Mesenchymal stem cell (in vitro differentiated cells and primary cell): ENCODE measurements around the gene CLASP2.

ENCODE experiments used
- DNase-seq: peaks from one replicate; pipeline ENCODE4 v3.0.0-alpha.2; 2013
- H2AFZ ChIP-seq: one replicate; pipeline ENCODE4 v1.6.1; 2013; ENCODE audit warnings: low read depth, mild to moderate bottlenecking, control low read depth, inconsistent platforms, low read length, moderate library complexity
- H2AK5ac ChIP-seq: 2 replicates; pipeline ENCODE4 v1.6.1; 2013; ENCODE audit warnings: low read length, moderate library complexity, mild to moderate bottlenecking, inconsistent platforms; ENCODE audit not compliant: severe bottlenecking
- H2BK120ac ChIP-seq: one replicate; pipeline ENCODE4 v1.6.1; 2013; ENCODE audit warnings: low read depth, mild to moderate bottlenecking, inconsistent platforms, low read length, moderate library complexity
- H2BK12ac ChIP-seq, 2 experiments: one replicate each; pipeline ENCODE4 v1.6.1; 2013; ENCODE audit warnings: inconsistent platforms in 2 of 2, low read length in 2 of 2, mild to moderate bottlenecking in 2 of 2, moderate library complexity in 2 of 2, control low read depth in 1 of 2
- H2BK15ac ChIP-seq: one replicate; pipeline ENCODE4 v1.6.1; 2013; ENCODE audit warnings: mild to moderate bottlenecking, low read depth, inconsistent platforms; ENCODE audit not compliant: poor library complexity, severe bottlenecking
- H2BK5ac ChIP-seq: 2 replicates; pipeline ENCODE4 v1.6.1; 2013; ENCODE audit warnings: low read depth, mild to moderate bottlenecking, low read length, control low read depth, inconsistent platforms; ENCODE audit not compliant: poor library complexity, severe bottlenecking
- H3K14ac ChIP-seq, 2 experiments: one replicate each; pipeline ENCODE4 v1.6.1; 2013; ENCODE audit warnings: inconsistent platforms in 2 of 2, low read length in 2 of 2, control low read depth in 1 of 2, mild to moderate bottlenecking in 1 of 2, moderate library complexity in 1 of 2
- H3K18ac ChIP-seq, 2 experiments: one replicate each; pipeline ENCODE4 v1.6.1; 2013; ENCODE audit warnings: inconsistent platforms in 2 of 2, low read length in 2 of 2, control low read depth in 1 of 2, low read depth in 1 of 2, mild to moderate bottlenecking in 1 of 2
- H3K23ac ChIP-seq, 2 experiments: one replicate each; pipeline ENCODE4 v1.6.1; 2013; ENCODE audit warnings: inconsistent platforms in 2 of 2, low read length in 2 of 2, mild to moderate bottlenecking in 2 of 2, moderate library complexity in 2 of 2, control low read depth in 1 of 2
- H3K27ac ChIP-seq: 2 replicates; pipeline ENCODE4 v1.5.1; 2013; ENCODE audit warnings: mild to moderate bottlenecking, moderate library complexity, low read length, control low read depth, inconsistent platforms; ENCODE audit not compliant: poor library complexity, severe bottlenecking
- H3K27me3 ChIP-seq, 2 experiments: 2 replicates each; pipeline versions ENCODE4 v1.6.1 to v1.7.0; 2013; ENCODE audit warnings: low read length in 2 of 2, mild to moderate bottlenecking in 2 of 2, moderate library complexity in 2 of 2, control low read depth in 1 of 2, inconsistent platforms in 1 of 2; ENCODE audit not compliant: control insufficient read depth in 1 of 2, insufficient read depth in 1 of 2
- H3K36me3 ChIP-seq, 2 experiments: 2 replicates each; pipeline versions ENCODE4 v1.6.1 to v1.7.0; 2013; ENCODE audit warnings: low read length in 2 of 2, control low read depth in 1 of 2, inconsistent platforms in 1 of 2, low read depth in 1 of 2, mild to moderate bottlenecking in 1 of 2; ENCODE audit not compliant: insufficient read depth in 2 of 2, control insufficient read depth in 1 of 2
- H3K4ac ChIP-seq, 2 experiments: one replicate each; pipeline ENCODE4 v1.6.1; 2013; ENCODE audit warnings: inconsistent platforms in 2 of 2, low read length in 2 of 2, mild to moderate bottlenecking in 2 of 2, moderate library complexity in 2 of 2, control low read depth in 1 of 2, low read depth in 1 of 2
- H3K4me1 ChIP-seq: 2 replicates; pipeline ENCODE4 v1.6.1; 2013; ENCODE audit warnings: low read depth, low read length, control low read depth; ENCODE audit not compliant: control insufficient read depth, insufficient read depth
- H3K4me2 ChIP-seq: 2 replicates; pipeline ENCODE4 v1.6.1; 2013; ENCODE audit warnings: low read length, mild to moderate bottlenecking, inconsistent platforms; ENCODE audit not compliant: poor library complexity, severe bottlenecking
- H3K4me3 ChIP-seq, 2 experiments: 2 replicates each; pipeline versions ENCODE4 v1.5.1 to v1.7.0; 2013; ENCODE audit warnings: low read length in 2 of 2, mild to moderate bottlenecking in 2 of 2, control low read depth in 1 of 2, low read depth in 1 of 2; ENCODE audit not compliant: insufficient read depth in 1 of 2
- H3K79me1 ChIP-seq: replicated peaks from 2 replicates; pipeline ENCODE4 v1.6.1; 2013; ENCODE audit warnings: mild to moderate bottlenecking, control low read depth, low read length, inconsistent platforms; ENCODE audit not compliant: poor library complexity, severe bottlenecking
- H3K9ac ChIP-seq: 2 replicates; pipeline ENCODE4 v1.7.0; 2013; ENCODE audit warnings: mild to moderate bottlenecking, low read length, moderate library complexity
- H3K9me3 ChIP-seq: 2 replicates; pipeline ENCODE4 v1.7.0; 2013; ENCODE audit warnings: mild to moderate bottlenecking, low read length; ENCODE audit not compliant: control insufficient read depth
- H4K8ac ChIP-seq: one replicate; pipeline ENCODE4 v1.6.1; 2013; ENCODE audit warnings: inconsistent platforms, mild to moderate bottlenecking, low read length, moderate library complexity
- H4K91ac ChIP-seq: one replicate; pipeline ENCODE4 v1.6.1; 2013; ENCODE audit warnings: mild to moderate bottlenecking, low read length, inconsistent platforms
- WGBS: methylation state at CpG from one replicate; pipeline ENCODE4 v1.1.7; 2013; ENCODE audit warnings: mixed read lengths; 5-methylcytosine and 5-hydroxymethylcytosine counted together

Gene CLASP2

DNA sequence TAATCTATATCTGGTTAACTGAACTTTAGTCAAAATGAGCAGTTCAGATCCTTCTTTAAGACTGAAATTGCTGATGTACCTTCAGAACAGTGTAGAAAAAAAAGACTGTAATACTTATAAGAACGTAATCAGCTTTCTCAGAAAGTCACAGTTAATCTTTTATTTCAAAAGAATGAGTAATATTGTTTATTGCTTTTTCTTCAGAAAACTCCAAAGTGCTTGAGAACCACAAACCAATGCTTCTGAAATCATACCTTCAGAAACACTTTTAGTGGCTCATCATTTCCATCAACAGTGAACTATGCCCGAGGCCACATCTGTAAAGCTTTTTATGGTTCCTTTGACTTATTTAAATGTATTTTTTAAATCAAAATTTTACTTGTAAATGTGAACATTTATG is 33.3 kb upstream of the CLASP2 start:
- no peak overlapping the region for H2BK15ac ChIP-seq
- H2AK5ac ChIP-seq = no peak overlapping the region
- no peak overlapping the region for H2BK120ac ChIP-seq
- DNase-seq = no peak
- no CpG with 5 or more reads among the region's 2 CpGs for WGBS
- H3K14ac ChIP-seq = no peak overlapping the region
- H3K79me1 ChIP-seq = no peaks in the 10 kb centered on the region
- no peak overlapping the region for H3K4me2 ChIP-seq
- H2BK12ac ChIP-seq = no peak overlapping the region
- no peak overlapping the region for H4K8ac ChIP-seq
- no peaks in the 10 kb centered on the region for H3K4me1 ChIP-seq
- no peak overlapping the region for H3K27ac ChIP-seq
- no peak overlapping the region for H4K91ac ChIP-seq
- H3K36me3 ChIP-seq = no peaks in the 10 kb centered on the region
- no peak overlapping the region for H3K18ac ChIP-seq
- no peaks in the 10 kb centered on the region for H3K27me3 ChIP-seq
- no peak overlapping the region for H3K4me3 ChIP-seq
- no peak overlapping the region for H2BK5ac ChIP-seq
- H2AFZ ChIP-seq = no peak overlapping the region
- peaks cover 13% of the 10 kb centered on the region for H3K9me3 ChIP-seq
- H3K4ac ChIP-seq = no peak overlapping the region
- no peak overlapping the region for H3K9ac ChIP-seq
- H3K23ac ChIP-seq = no peak overlapping the region

DNA sequence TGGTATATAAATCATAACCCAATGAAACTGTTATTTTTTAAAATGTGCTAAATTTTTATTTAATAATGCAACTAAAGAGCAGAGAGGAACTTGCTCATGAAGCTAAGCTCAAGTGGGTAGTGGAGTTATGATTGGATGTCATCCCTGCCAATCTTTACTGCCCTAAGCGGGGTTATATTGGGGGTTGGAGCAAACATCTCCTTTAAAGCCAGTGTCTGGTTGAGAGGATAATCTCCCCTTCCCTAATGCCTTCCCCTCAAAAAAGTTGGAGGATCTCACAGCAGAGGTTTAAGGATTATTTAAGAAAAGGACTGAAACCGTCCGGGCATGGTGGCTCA is 32.1 kb upstream of the CLASP2 start:
- Histone ChIP-seq H3K23ac (no peak overlapping the region), H2BK12ac (no peak overlapping the region), H3K27ac (no peak overlapping the region), H3K14ac (no peak overlapping the region), H3K18ac (no peak overlapping the region), H2BK15ac (no peak overlapping the region), H3K9me3 (peaks cover 12% of the 10 kb centered on the region), H3K4ac (no peak overlapping the region), H2BK120ac (no peak overlapping the region), H3K36me3 (no peaks in the 10 kb centered on the region), H3K4me1 (no peaks in the 10 kb centered on the region), H2AK5ac (no peak overlapping the region), H3K4me2 (no peak overlapping the region), H3K9ac (no peak overlapping the region), H3K4me3 (no peak overlapping the region), H3K27me3 (no peaks in the 10 kb centered on the region), H3K79me1 (no peaks in the 10 kb centered on the region), H4K8ac (no peak overlapping the region), H2BK5ac (no peak overlapping the region), H2AFZ (no peak overlapping the region), H4K91ac (no peak overlapping the region)
- DNase-seq = no peak
- WGBS = 100% methylated on average over 2 of the region's 3 CpGs

DNA sequence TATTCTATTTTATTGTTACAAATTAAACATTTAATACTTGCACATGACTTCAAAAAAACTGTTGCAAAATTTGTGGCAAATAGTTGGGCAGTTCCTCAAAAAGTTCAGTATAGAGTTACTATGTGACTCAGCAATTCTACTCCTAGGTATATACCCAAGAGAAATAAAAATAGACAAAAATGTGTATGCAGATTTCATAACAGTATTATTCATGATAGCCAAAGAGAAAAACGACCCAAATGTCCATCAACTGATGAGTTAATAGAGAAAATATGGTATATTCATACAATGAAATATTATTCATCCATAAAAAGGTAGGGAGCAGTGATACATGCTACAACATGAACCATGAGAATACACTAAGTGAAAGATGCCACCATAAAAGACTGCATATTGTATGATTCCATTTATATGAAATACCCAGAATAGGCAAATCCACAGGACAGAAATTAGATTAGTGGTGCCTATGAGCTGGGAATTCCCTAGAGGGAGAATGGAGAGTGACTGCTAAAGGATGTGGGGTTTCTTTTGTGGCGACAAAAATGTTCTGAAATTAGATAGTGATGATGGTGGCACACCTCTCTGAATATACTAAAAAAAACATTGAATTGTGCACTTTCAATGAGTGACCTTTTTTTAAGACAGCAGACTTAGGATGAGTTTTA is 31.6 kb upstream of the CLASP2 start:
- H2BK120ac ChIP-seq = no peak overlapping the region
- no peak overlapping the region for H3K18ac ChIP-seq
- H3K14ac ChIP-seq = no peak overlapping the region
- no peak overlapping the region for H2BK15ac ChIP-seq
- no peak overlapping the region for H2AK5ac ChIP-seq
- H2BK5ac ChIP-seq = no peak overlapping the region
- no peak overlapping the region for H2AFZ ChIP-seq
- no peak for DNase-seq
- WGBS = 60% methylated on average over 2 of the region's 2 CpGs
- H3K4me1 ChIP-seq = no peaks in the 10 kb centered on the region
- H3K27me3 ChIP-seq = no peaks in the 10 kb centered on the region
- peaks cover 7% of the 10 kb centered on the region for H3K9me3 ChIP-seq
- no peak overlapping the region for H4K91ac ChIP-seq
- no peak overlapping the region for H4K8ac ChIP-seq
- no peak overlapping the region for H2BK12ac ChIP-seq
- no peak overlapping the region for H3K4me3 ChIP-seq
- H3K9ac ChIP-seq = no peak overlapping the region
- no peaks in the 10 kb centered on the region for H3K36me3 ChIP-seq
- H3K27ac ChIP-seq = no peak overlapping the region
- H3K23ac ChIP-seq = no peak overlapping the region
- H3K79me1 ChIP-seq = no peaks in the 10 kb centered on the region
- no peak overlapping the region for H3K4me2 ChIP-seq
- H3K4ac ChIP-seq = no peak overlapping the region

DNA sequence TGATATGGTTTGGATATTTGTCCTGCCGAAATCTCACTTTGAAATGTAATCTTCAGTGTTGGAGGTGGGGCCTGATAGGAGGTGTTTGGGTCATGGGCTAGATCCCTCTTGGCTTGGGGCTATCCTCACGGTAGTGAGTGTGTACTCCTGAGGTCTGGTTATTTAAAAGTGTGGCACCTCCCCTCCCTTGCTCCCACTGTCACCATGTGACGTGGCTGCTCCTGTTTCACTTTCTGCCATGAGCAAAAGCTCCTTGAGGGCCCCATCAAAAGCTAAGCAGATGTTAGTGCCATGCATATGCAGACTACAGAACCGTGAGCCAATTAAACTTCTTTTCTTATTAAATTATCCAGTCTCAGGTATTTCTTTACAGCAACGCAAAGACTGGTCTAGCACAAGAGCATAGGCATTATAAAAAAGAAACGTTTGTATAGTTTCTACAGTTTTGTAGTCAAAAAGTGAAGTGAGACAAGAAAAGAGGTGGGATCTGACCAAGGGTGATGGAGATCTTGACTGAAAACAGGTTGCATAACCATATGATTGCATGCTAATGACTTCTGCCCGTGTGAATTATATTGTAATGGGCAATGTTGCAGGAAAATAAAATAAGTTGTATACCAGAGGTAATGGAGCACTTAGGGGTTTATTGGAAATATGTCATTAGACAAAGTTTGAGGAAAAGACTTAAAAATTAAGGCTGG is 28.5 kb upstream of the CLASP2 start:
- no peak overlapping the region for H3K18ac ChIP-seq
- no peak overlapping the region for H3K23ac ChIP-seq
- no peak overlapping the region for H2AK5ac ChIP-seq
- H3K14ac ChIP-seq = peak overlapping the region in 1 of 2 experiments; percentile 32
- no peaks in the 10 kb centered on the region for H3K4me1 ChIP-seq
- H3K4ac ChIP-seq = no peak overlapping the region
- H3K4me2 ChIP-seq = no peak overlapping the region
- no peak overlapping the region for H4K8ac ChIP-seq
- no peaks in the 10 kb centered on the region for H3K9me3 ChIP-seq
- H3K36me3 ChIP-seq = no peaks in the 10 kb centered on the region
- H3K27me3 ChIP-seq = no peaks in the 10 kb centered on the region
- no peak overlapping the region for H2AFZ ChIP-seq
- no peak overlapping the region for H3K4me3 ChIP-seq
- no peak overlapping the region for H2BK120ac ChIP-seq
- 73% methylated on average over 7 of the region's 7 CpGs for WGBS
- DNase-seq = no peak
- H3K9ac ChIP-seq = no peak overlapping the region
- no peak overlapping the region for H2BK15ac ChIP-seq
- no peak overlapping the region for H3K27ac ChIP-seq
- no peaks in the 10 kb centered on the region for H3K79me1 ChIP-seq
- no peak overlapping the region for H4K91ac ChIP-seq
- no peak overlapping the region for H2BK12ac ChIP-seq
- no peak overlapping the region for H2BK5ac ChIP-seq
